AG10803 (cell line): ENCODE measurements around the gene RPTOR.
"Not testable (repeated sequence)": the region's sequence is repeated elsewhere in the genome, so short reads cannot be mapped to it uniquely, and the experiment has no call there.

ENCODE experiments used
- DNase-seq: peaks from one replicate; pipeline ENCODE4 v3.0.0; 2010; ENCODE audit warnings: low read depth
- H3K4me3 ChIP-seq: 2 replicates; pipeline ENCODE4 v1.5.1; 2011; ENCODE audit warnings: mild to moderate bottlenecking, low read length, control low read depth
- TF ChIP-seq, protein P1 (sequence below): conservative IDR thresholded peaks from 2 replicates; pipeline ENCODE4 v1.5.1; 2011; ENCODE audit warnings: mild to moderate bottlenecking, low read length, control low read depth, inconsistent platforms

RPTOR gene

DNA sequence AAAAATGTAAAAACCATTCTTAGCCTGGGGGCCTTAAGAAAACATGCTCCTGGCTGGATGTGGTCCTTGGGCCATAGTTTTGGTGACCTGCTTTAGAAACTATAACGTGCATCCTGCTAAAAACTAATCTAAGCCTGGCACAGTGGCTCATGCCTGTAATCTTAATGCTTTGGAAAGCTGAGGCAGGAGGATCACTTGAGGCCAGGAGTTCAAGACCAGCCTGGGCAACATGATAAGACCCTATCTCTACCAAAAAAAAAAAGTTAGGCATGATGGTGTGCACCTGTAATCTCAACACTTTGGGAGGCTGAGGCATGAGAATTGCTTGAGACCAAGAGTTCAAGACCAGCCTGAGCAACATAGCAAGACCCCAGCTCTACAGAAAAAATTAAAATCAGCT lies 263.2 kb downstream of the RPTOR start:
- TF ChIP-seq, protein P1, sequence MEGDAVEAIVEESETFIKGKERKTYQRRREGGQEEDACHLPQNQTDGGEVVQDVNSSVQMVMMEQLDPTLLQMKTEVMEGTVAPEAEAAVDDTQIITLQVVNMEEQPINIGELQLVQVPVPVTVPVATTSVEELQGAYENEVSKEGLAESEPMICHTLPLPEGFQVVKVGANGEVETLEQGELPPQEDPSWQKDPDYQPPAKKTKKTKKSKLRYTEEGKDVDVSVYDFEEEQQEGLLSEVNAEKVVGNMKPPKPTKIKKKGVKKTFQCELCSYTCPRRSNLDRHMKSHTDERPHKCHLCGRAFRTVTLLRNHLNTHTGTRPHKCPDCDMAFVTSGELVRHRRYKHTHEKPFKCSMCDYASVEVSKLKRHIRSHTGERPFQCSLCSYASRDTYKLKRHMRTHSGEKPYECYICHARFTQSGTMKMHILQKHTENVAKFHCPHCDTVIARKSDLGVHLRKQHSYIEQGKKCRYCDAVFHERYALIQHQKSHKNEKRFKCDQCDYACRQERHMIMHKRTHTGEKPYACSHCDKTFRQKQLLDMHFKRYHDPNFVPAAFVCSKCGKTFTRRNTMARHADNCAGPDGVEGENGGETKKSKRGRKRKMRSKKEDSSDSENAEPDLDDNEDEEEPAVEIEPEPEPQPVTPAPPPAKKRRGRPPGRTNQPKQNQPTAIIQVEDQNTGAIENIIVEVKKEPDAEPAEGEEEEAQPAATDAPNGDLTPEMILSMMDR, result no peak
- DNase-seq, result no peak
- H3K4me3 ChIP-seq, result no peak overlapping the region

- no peak for DNase-seq
- TF ChIP-seq, protein P1, result no peak
- no peak overlapping the region for H3K4me3 ChIP-seq
These were observed 266.8 kb downstream of the RPTOR start for GRCh38 chr17:80811181-80812105.

GRCh38 chr17:80812362-80813088 lies 267.9 kb downstream of the RPTOR start:
- H3K4me3 ChIP-seq, result no peak overlapping the region
- DNase-seq, result no peak
- TF ChIP-seq, protein P1, result no peak

GRCh38 chr17:80813318-80813717 lies 268.7 kb downstream of the RPTOR start:
- TF ChIP-seq, protein P1, result no peak
- DNase-seq, result no peak
- no peak overlapping the region for H3K4me3 ChIP-seq

GRCh38 chr17:80814491-80814890 lies 269.9 kb downstream of the RPTOR start:
- no peak overlapping the region for H3K4me3 ChIP-seq
- TF ChIP-seq, protein P1, result no peak
- DNase-seq, result no peak

GRCh38 chr17:80815151-80815681 lies 270.6 kb downstream of the RPTOR start:
- TF ChIP-seq, protein P1, result no peak
- DNase-seq, result no peak
- H3K4me3 ChIP-seq, result no peak overlapping the region

- not testable (repeated sequence) for DNase-seq, H3K4me3 ChIP-seq
These were observed 271.1 kb downstream of the RPTOR start for GRCh38 chr17:80815718-80816117.
